Activated naive CD4-positive, alpha-beta T cell treated with Interleukin-2 at 50 U/mL for 16 hours (primary cell): Measurements from ENCODE around the gene KRT24.

Experiments used
- DNase-seq: peaks from one replicate; pipeline ENCODE4 v3.0.0-alpha.2; 2020

The KRT24 gene

DNA sequence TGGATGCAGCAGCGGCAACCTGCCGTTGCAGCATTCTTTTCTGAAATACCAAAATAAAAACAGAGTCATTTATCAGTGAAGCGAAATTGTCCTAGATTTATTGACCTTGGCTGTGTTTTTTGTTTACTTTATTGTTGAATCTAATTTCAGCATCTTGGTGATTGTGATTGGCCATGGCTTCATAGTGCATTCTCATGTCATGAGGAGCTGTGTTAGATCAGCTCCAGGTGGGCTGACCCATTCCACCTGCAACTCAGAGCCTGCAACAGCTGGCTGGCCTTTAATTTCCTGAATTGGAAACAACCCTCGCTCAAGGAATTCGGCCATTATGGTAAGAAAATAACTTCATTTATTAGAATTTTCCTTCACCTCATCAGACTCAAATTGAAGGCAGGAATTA lies 16.4 kb downstream of the KRT24 start:
- no peak for DNase-seq

- DNase-seq = no peak
These were observed 17.4 kb downstream of the KRT24 start for GRCh38 chr17:40686192-40686591.

DNA sequence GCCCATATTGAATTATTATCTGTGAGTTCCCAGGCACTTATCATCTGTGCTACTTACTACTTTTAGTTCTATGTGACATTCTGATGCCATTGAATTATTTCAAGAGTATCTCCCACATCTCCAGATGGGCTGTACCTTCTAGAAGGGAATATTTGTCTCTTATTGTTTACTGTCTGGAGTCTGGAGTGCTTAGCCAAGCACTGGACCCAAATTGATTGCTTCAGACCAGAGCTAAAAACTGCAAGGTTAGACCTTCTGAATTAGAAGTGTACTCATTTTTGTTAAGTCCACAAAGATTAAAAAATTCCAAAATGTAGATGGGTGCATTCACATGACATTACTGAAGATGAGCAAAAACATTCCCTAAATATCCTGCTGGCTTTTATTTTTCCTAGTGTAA lies 22.6 kb downstream of the KRT24 start:
- no peak for DNase-seq

DNA sequence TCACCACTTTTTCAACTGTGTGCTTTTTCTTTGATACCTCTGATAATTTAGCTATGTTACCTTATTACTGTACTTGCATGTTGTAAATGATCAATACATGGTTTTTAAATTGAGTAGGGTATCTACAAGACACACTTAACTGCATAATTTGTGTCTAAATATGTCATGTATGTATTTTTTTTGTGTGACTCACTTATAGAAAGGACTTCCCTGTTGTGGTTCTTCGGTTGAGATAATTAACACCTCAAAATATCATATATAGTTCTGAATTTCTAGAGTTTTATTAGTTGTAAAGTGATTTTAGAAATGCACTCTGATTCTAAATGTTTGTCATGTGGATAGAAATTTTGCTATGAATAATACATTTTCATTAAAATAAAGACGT lies 24.0 kb downstream of the KRT24 start:
- no peak for DNase-seq

- no peak for DNase-seq
These were observed 24.5 kb downstream of the KRT24 start for GRCh38 chr17:40678902-40679522.

DNA sequence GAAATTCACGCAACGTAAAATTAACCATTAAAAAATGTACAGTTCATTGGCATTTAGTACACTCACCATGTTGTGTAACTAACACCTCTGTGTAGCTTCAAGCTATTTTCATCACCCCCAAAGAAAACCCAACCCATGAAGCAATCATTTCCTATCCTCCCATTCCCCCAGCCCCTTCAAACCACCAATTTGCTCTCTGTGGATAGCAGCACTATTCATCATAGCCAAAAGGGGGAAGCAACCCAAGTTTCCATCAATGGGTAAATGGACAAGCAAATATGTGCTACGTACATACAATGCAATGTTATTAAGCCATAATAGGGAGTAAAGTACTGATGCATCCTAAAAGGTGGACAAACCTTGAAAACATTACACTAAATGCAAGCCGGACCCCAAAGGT lies 27.6 kb downstream of the KRT24 start:
- no peak for DNase-seq

DNA sequence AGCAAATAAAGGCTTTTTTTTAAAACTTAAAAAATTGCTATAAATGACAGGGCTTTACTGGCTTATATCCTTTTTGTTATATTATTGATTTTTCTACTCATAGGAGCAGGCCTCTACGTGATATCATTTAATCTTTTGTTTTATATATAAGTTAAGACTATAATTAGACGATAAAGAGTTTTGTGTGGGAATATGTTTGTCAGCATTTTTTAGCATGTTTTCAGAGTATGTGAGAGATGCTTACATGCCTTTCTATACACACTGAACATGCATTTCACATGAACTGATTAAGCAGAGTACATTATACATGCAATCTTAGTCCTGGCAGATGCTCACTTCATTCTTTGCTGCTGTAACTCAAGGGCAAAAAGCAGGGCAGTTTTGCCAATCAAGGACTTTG lies 30.9 kb downstream of the KRT24 start:
- no peak for DNase-seq

- DNase-seq = no peak
These were observed 32.3 kb downstream of the KRT24 start for GRCh38 chr17:40671282-40671681.

GRCh38 chr17:40666331-40666730 lies 37.2 kb downstream of the KRT24 start:
- DNase-seq = no peak

- DNase-seq = no peak
These were observed 38.8 kb downstream of the KRT24 start, which contains the start of gene KRT222 for GRCh38 chr17:40664582-40665333. Gene KRT222, minus strand, starts transcription at chr17:40665177. Its CDS starts 78 bp downstream, at chr17:40665099.

DNA sequence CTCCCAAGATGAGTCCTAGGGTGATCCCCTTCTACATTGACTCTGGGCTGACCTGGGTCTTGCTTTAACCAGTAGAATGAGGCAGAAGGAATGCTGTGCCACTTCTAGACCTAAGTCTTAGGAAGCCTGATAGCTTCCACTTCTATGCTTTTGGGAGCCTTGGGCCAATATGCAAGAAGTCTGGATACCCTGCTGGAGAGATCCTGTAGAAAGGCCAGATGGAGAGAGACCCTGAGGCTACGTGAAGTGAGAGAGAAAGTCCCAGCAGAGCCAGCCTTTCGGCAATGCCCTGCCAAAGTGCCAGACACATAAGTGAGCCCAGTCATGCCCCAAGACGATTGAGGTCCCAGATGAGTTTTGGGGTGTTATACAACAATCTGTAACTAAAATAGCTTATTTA lies 40.3 kb downstream of the KRT24 start:
- no peak for DNase-seq

DNA sequence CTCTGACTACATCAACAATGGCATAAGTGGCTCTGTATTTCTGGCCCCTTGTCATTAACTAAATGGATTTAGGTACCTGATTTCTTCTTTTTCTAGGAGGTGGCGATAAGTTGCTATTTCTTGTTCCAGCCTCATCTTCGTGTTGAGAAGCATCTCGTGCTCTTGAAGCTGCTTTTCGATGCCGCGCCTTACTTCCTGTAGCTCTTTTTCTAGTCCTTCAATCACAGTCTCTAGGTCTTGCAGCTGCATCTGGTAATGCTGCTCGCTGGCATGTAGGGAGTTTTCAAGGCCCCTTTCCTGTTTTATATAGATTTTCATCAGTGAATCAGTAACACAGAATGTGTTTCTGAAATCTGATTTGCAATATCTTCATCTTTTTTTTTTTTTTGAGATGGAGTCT lies 43.6 kb downstream of the KRT24 start:
- no peak for DNase-seq

DNA sequence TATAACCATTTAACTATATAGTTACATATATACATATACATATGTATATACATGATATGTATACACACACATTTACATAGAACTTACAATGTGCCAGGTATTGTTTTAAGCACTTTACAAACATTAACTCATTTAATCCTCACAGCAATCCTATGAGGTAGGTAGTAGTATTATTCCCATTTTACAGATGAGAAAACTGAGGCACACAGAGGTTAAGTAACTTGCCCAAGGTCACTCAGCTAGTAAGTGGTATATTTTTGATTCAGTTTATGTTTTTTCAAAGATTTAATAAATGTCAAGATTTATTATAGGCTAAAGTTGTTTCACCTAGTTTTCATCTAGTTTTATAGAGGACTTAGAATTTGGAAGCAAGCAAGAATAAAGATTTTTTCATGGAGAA lies 45.2 kb downstream of the KRT24 start:
- no peak for DNase-seq

- no peak for DNase-seq
These were observed 51.6 kb downstream of the KRT24 start for GRCh38 chr17:40651939-40652338.

GRCh38 chr17:40648384-40648968 lies 55.1 kb downstream of the KRT24 start:
- no peak for DNase-seq
